Measurements from ENCODE around the gene NELL1. TPM values are rescaled to one million over a fixed set of nuclear protein-coding genes. Genes with fewer than 3 reads are reported as not detected.

NELL1 gene
- total RNA-seq, 2 experiments from 2014 or later, result not detected

GRCh38 chr11:21474529-21474928 lies 805.1 kb downstream of the NELL1 start:
- ATAC-seq (no peak), DNase-seq (no peak)
- CTCF ChIA-PET, result no interaction called here
- Mint-ChIP-seq H3K36me3 (ENCODE audit: low read depth) (no peaks in the 10 kb centered on the region), H3K4me1 (ENCODE audit: low read depth) (no peaks in the 10 kb centered on the region), H3K27me3 (no peaks in the 10 kb centered on the region), H3K4me3 (no peak overlapping the region), H3K27ac (no peak overlapping the region), H3K9me3 (peaks cover 1% of the 10 kb centered on the region)
- TF ChIP-seq, protein P1, sequence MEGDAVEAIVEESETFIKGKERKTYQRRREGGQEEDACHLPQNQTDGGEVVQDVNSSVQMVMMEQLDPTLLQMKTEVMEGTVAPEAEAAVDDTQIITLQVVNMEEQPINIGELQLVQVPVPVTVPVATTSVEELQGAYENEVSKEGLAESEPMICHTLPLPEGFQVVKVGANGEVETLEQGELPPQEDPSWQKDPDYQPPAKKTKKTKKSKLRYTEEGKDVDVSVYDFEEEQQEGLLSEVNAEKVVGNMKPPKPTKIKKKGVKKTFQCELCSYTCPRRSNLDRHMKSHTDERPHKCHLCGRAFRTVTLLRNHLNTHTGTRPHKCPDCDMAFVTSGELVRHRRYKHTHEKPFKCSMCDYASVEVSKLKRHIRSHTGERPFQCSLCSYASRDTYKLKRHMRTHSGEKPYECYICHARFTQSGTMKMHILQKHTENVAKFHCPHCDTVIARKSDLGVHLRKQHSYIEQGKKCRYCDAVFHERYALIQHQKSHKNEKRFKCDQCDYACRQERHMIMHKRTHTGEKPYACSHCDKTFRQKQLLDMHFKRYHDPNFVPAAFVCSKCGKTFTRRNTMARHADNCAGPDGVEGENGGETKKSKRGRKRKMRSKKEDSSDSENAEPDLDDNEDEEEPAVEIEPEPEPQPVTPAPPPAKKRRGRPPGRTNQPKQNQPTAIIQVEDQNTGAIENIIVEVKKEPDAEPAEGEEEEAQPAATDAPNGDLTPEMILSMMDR (IDR thresholded peaks at IDR 0.05), result no peak
- intact Hi-C loops (cut with micrococcal nuclease), result no loop called here
- POLR2A ChIA-PET, result no interaction called here

- Mint-ChIP-seq H3K27ac (no peak overlapping the region), H3K36me3 (ENCODE audit: low read depth) (no peaks in the 10 kb centered on the region), H3K4me1 (ENCODE audit: low read depth) (no peaks in the 10 kb centered on the region), H3K27me3 (no peaks in the 10 kb centered on the region), H3K4me3 (no peak overlapping the region), H3K9me3 (peaks cover 4% of the 10 kb centered on the region)
- ChIA-PET CTCF (no interaction called here), POLR2A (no interaction called here)
- ATAC-seq (no peak), DNase-seq (no peak)
- intact Hi-C loops (cut with micrococcal nuclease), result no loop called here
- TF ChIP-seq, protein P1 (IDR thresholded peaks at IDR 0.05), result no peak
Observed at GRCh38 chr11:21475276-21475675, 805.9 kb downstream of the NELL1 start.

- H3K4me3 Mint-ChIP-seq, result no peak overlapping the region
- ChIA-PET POLR2A (no interaction called here), CTCF (no interaction called here)
- ATAC-seq (no peak), DNase-seq (no peak)
- no peaks in the 10 kb centered on the region for H3K27me3 Mint-ChIP-seq
- no peaks in the 10 kb centered on the region for H3K4me1 Mint-ChIP-seq (ENCODE audit: low read depth)
- intact Hi-C loops (cut with micrococcal nuclease), result no loop called here
- H3K36me3 Mint-ChIP-seq (ENCODE audit: low read depth), result no peaks in the 10 kb centered on the region
- no peak overlapping the region for H3K27ac Mint-ChIP-seq
- TF ChIP-seq, protein P1 (IDR thresholded peaks at IDR 0.05), result no peak
- peaks cover 2% of the 10 kb centered on the region for H3K9me3 Mint-ChIP-seq
Observed at GRCh38 chr11:21476588-21476987, 807.2 kb downstream of the NELL1 start.

DNA sequence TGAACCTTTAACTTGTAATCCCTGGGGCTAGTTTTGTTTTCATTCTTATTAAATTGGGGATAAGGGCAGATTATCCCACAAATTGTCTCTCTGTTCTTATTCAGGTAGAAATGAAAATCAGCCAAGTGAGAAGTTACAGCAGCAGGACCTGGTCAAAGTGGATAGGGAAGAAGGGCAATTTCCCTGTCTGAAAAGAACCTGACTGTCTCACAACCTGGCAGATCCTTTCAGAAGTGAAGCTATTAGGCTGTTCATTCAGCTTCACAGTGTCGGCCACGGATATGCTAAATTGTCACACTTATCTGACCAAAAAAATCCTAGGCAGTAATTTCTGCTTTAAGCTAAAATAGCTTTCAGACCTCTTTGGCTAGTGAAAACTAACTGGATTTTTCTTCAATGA lies 810.9 kb downstream of the NELL1 start:
- CTCF ChIA-PET, result no interaction called here
- ATAC-seq, result no peak

DNA sequence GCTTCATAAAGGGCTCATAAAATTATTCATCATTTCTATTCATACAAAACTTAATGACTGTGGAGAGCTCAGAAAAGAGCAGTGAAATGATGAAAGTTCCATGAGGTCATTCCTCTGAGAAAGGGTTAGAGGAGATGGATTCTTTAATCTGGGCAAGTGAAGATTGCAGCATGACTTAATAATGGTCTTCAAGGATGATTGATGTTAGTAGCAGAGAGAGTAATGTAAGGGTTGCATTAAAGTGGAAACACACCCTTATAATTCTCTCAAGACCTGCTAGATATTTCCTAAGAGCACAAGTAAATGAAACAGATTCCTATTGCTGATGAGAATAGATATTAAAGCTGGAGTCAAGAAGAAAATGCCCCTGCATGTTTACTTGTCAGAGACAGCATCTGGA lies 811.9 kb downstream of the NELL1 start:
- H3K9me3 Mint-ChIP-seq, result peaks cover 8% of the 10 kb centered on the region
- ChIA-PET POLR2A (no interaction called here), CTCF (no interaction called here)
- no peak overlapping the region for H3K27ac Mint-ChIP-seq
- intact Hi-C loops (cut with micrococcal nuclease), result no loop called here
- no peaks in the 10 kb centered on the region for H3K36me3 Mint-ChIP-seq (ENCODE audit: low read depth)
- ATAC-seq (no peak), DNase-seq (no peak)
- H3K4me1 Mint-ChIP-seq (ENCODE audit: low read depth), result no peaks in the 10 kb centered on the region
- TF ChIP-seq, protein P1 (IDR thresholded peaks at IDR 0.05), result no peak
- H3K27me3 Mint-ChIP-seq, result no peaks in the 10 kb centered on the region
- no peak overlapping the region for H3K4me3 Mint-ChIP-seq

More for the DNA sequence above, 810.9 kb downstream of the NELL1 start:
- no peaks in the 10 kb centered on the region for H3K36me3 Mint-ChIP-seq (ENCODE audit: low read depth)
- POLR2A ChIA-PET, result no interaction called here
- H3K27ac Mint-ChIP-seq, result no peak overlapping the region
- no peaks in the 10 kb centered on the region for H3K4me1 Mint-ChIP-seq (ENCODE audit: low read depth)
- intact Hi-C loops (cut with micrococcal nuclease), result no loop called here
- no peak overlapping the region for H3K4me3 Mint-ChIP-seq
- DNase-seq, result no peak
- no peaks in the 10 kb centered on the region for H3K27me3 Mint-ChIP-seq
- TF ChIP-seq, protein P1 (IDR thresholded peaks at IDR 0.05), result no peak
- H3K9me3 Mint-ChIP-seq, result peaks cover 6% of the 10 kb centered on the region
